Measurements from ENCODE around the gene OR10A3.
"Not testable (repeated sequence)": the region's sequence is repeated elsewhere in the genome, so short reads cannot be mapped to it uniquely, and the experiment has no call there.

Gene OR10A3

GRCh38 chr11:7941608-7942007, at the start of gene OR10A3:
TSS of gene OR10A3 (minus strand) at chr11:7941708. CDS start at chr11:7939520, 2,188 bp downstream.
- no peak for DNase-seq

- not testable (repeated sequence) for DNase-seq
These were observed 46.0 kb upstream of the OR10A3 start for GRCh38 chr11:7987560-7987883.

GRCh38 chr11:7986768-7987559, 45.5 kb upstream of the OR10A3 start, which contains the start of gene EIF3F:
TSS of gene EIF3F (plus strand) at chr11:7987337. CDS start at chr11:7987353, 16 bp downstream.
- peak; percentile 91 for DNase-seq

- no peak for DNase-seq
These were observed 42.5 kb upstream of the OR10A3 start for GRCh38 chr11:7983832-7984590.

- DNase-seq, result no peak
These were observed 41.1 kb upstream of the OR10A3 start for GRCh38 chr11:7982582-7983119.

- DNase-seq, result no peak
These were observed 40.2 kb upstream of the OR10A3 start for GRCh38 chr11:7981619-7982157.

GRCh38 chr11:7977232-7977917, 35.9 kb upstream of the OR10A3 start:
- no peak for DNase-seq

- DNase-seq, result no peak
These were observed 33.2 kb upstream of the OR10A3 start for GRCh38 chr11:7974668-7975067.

GRCh38 chr11:7973011-7973410, 31.5 kb upstream of the OR10A3 start:
- no peak for DNase-seq

- no peak for DNase-seq
These were observed 30.3 kb upstream of the OR10A3 start for GRCh38 chr11:7971846-7972245.

- DNase-seq, result no peak
These were observed 28.5 kb upstream of the OR10A3 start for GRCh38 chr11:7969756-7970646.

- DNase-seq, result no peak
These were observed 27.2 kb upstream of the OR10A3 start for GRCh38 chr11:7968686-7969085.

GRCh38 chr11:7967826-7968225, 26.3 kb upstream of the OR10A3 start:
- DNase-seq, result no peak

- DNase-seq, result no peak
These were observed 25.6 kb upstream of the OR10A3 start for GRCh38 chr11:7967097-7967496.

GRCh38 chr11:7965386-7965785, 23.9 kb upstream of the OR10A3 start, which contains the start of gene NLRP10:
TSS of gene NLRP10 (minus strand) at chr11:7965447. CDS start at chr11:7963495, 1,952 bp downstream.
- DNase-seq, result no peak

- DNase-seq, result no peak
These were observed 23.4 kb upstream of the OR10A3 start for GRCh38 chr11:7964873-7965272.

- DNase-seq, result no peak
These were observed 22.8 kb upstream of the OR10A3 start for GRCh38 chr11:7964261-7964660.

GRCh38 chr11:7955191-7955590, 13.7 kb upstream of the OR10A3 start:
- no peak for DNase-seq

GRCh38 chr11:7949934-7950333, 8.4 kb upstream of the OR10A3 start:
- no peak for DNase-seq

- no peak for DNase-seq
These were observed 2.6 kb upstream of the OR10A3 start for GRCh38 chr11:7944123-7944522.

- no peak for DNase-seq
These were observed 362 bp downstream of the OR10A3 start for GRCh38 chr11:7941146-7941545.

GRCh38 chr11:7936615-7937014, 4.9 kb downstream of the OR10A3 start:
- no peak for DNase-seq
